HepG2 (cell line): ENCODE measurements around the gene SYN1.

Experiments used
- CEBPB ChIP-seq: IDR thresholded peaks from 2 replicates; pipeline ENCODE4 v1.6.1; 2011; ENCODE audit warnings: low read depth, low read length, improper control_type of control experiment, borderline replicate concordance
- EHMT2 ChIP-seq: fragments of 200-600 bp; sonication (generic); IDR thresholded peaks from 2 replicates; pipeline ENCODE4 v1.7.0; 2017; ENCODE audit warnings: antibody characterized with exemption, low read depth, low read length, borderline replicate concordance
- FOXK2 ChIP-seq: fragments of 450-650 bp; IDR thresholded peaks from 2 replicates; pipeline ENCODE4 v1.6.1; 2016
- NFKB2 ChIP-seq: sonication (generic); formaldehyde crosslinking; IDR thresholded peaks from 2 replicates; pipeline ENCODE4 v1.4.0; 2020; ENCODE audit warnings: missing genetic modification reagents, borderline replicate concordance
- ZEB1 ChIP-seq: IDR thresholded peaks from 2 replicates; pipeline ENCODE4 v1.6.1; 2012; ENCODE audit warnings: mild to moderate bottlenecking, low read depth, inconsistent platforms; ENCODE audit not compliant: insufficient replicate concordance
- TF ChIP-seq, protein P1 (sequence below): sonication (generic); formaldehyde crosslinking; IDR thresholded peaks from 2 replicates; pipeline ENCODE4 v1.5.0; 2020; ENCODE audit warnings: mild to moderate bottlenecking, missing genetic modification reagents
- TF ChIP-seq, protein P2 (sequence below): sonication (generic); formaldehyde crosslinking; conservative IDR thresholded peaks from 2 replicates; pipeline ENCODE4 v1.4.0; 2020; ENCODE audit warnings: missing genetic modification reagents

DNA sequence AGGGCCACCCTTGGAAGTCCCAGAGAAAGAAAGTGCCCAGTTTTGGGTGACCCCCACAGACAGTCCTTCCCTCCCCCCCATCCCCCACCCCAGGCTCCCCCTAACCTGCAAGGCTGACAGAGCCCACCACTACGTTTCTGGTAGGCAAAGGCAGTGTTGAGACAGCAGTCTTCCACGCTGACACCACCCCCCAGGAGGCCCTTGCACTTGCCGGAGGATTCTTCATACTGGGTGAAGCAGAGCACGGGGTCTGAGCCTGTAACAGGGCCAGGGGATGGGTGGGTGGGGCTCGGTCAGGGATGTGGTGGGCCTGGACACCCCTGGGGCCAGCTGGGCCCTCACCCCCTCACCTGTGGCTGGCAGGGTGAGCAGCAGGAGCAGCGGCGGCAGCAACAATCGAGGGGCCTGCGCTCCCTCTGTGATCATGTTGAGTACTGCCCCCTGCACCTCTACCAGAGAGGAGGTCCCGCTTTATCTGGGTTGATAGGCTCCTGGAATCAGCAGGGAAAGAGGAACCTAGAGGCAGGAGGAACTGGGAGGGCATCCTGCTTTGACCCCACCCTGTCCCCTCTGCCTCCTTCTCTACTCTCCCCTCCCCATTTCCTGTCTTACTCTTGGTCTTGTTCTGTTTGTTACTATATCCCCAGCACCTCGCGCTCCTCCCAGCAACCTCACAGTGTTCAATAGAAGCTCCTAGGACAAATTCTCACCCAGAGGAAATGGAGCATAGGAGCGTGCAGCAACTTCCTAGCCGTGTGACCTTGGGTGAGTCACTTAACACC is 10.0 kb upstream of the SYN1 start, which contains the start of gene CFP:
- TF ChIP-seq NFKB2 (CRISPR knock-in tag) (no peak), EHMT2 (no peak), CEBPB (no peak), ZEB1 (no peak), FOXK2 (no peak)
- TF ChIP-seq, protein P1, sequence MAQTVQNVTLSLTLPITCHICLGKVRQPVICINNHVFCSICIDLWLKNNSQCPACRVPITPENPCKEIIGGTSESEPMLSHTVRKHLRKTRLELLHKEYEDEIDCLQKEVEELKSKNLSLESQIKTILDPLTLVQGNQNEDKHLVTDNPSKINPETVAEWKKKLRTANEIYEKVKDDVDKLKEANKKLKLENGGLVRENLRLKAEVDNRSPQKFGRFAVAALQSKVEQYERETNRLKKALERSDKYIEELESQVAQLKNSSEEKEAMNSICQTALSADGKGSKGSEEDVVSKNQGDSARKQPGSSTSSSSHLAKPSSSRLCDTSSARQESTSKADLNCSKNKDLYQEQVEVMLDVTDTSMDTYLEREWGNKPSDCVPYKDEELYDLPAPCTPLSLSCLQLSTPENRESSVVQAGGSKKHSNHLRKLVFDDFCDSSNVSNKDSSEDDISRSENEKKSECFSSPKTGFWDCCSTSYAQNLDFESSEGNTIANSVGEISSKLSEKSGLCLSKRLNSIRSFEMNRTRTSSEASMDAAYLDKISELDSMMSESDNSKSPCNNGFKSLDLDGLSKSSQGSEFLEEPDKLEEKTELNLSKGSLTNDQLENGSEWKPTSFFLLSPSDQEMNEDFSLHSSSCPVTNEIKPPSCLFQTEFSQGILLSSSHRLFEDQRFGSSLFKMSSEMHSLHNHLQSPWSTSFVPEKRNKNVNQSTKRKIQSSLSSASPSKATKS (CRISPR knock-in tag): no peak
- TF ChIP-seq, protein P2, sequence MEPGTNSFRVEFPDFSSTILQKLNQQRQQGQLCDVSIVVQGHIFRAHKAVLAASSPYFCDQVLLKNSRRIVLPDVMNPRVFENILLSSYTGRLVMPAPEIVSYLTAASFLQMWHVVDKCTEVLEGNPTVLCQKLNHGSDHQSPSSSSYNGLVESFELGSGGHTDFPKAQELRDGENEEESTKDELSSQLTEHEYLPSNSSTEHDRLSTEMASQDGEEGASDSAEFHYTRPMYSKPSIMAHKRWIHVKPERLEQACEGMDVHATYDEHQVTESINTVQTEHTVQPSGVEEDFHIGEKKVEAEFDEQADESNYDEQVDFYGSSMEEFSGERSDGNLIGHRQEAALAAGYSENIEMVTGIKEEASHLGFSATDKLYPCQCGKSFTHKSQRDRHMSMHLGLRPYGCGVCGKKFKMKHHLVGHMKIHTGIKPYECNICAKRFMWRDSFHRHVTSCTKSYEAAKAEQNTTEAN: no peak
